ENCODE data around the gene PBX2.

DNA sequence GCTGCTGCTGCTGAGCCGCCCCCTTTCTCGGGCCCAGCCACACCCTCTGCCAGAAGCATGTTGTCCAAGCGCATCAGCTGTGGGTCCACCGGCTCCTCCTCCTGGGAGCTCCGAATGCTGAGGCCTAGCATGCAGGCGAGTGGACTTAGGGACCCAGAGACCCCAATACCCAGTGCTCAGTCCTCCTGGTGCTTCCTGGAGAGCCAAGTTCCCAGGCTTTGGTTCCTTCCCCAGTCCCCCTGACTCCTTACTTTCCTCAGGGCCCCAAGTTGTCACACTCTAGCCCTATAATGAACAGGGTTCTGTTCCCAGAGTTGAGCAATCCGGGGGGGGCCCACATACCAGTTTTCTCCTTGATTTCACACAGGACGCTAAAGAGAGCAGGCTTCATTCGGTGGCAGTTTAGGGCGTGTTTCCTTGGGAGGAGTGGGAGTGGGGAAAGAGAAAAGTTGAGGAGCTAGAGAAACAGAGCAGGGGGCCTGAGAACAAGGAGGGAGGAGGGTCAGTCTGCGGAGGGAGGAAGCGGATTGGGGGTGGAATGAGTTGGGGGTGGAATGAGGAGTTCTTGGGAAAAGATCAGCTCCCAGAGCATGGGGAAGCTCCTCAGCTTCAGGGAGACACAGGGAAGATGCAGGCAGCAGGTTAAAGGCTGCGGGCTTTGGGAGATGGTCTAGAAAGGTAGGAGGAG is 1.5 kb downstream of the PBX2 start:
- TF ChIP-seq POLR2AphosphoS5 (IDR thresholded peaks at IDR 0.05; ENCODE audit: low read depth), result no peak
- TF ChIP-seq, protein P1, sequence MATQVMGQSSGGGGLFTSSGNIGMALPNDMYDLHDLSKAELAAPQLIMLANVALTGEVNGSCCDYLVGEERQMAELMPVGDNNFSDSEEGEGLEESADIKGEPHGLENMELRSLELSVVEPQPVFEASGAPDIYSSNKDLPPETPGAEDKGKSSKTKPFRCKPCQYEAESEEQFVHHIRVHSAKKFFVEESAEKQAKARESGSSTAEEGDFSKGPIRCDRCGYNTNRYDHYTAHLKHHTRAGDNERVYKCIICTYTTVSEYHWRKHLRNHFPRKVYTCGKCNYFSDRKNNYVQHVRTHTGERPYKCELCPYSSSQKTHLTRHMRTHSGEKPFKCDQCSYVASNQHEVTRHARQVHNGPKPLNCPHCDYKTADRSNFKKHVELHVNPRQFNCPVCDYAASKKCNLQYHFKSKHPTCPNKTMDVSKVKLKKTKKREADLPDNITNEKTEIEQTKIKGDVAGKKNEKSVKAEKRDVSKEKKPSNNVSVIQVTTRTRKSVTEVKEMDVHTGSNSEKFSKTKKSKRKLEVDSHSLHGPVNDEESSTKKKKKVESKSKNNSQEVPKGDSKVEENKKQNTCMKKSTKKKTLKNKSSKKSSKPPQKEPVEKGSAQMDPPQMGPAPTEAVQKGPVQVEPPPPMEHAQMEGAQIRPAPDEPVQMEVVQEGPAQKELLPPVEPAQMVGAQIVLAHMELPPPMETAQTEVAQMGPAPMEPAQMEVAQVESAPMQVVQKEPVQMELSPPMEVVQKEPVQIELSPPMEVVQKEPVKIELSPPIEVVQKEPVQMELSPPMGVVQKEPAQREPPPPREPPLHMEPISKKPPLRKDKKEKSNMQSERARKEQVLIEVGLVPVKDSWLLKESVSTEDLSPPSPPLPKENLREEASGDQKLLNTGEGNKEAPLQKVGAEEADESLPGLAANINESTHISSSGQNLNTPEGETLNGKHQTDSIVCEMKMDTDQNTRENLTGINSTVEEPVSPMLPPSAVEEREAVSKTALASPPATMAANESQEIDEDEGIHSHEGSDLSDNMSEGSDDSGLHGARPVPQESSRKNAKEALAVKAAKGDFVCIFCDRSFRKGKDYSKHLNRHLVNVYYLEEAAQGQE (IDR thresholded peaks at IDR 0.05; ENCODE audit: insufficient replicate concordance, low read depth), result no peak
- TF ChIP-seq, protein P2, sequence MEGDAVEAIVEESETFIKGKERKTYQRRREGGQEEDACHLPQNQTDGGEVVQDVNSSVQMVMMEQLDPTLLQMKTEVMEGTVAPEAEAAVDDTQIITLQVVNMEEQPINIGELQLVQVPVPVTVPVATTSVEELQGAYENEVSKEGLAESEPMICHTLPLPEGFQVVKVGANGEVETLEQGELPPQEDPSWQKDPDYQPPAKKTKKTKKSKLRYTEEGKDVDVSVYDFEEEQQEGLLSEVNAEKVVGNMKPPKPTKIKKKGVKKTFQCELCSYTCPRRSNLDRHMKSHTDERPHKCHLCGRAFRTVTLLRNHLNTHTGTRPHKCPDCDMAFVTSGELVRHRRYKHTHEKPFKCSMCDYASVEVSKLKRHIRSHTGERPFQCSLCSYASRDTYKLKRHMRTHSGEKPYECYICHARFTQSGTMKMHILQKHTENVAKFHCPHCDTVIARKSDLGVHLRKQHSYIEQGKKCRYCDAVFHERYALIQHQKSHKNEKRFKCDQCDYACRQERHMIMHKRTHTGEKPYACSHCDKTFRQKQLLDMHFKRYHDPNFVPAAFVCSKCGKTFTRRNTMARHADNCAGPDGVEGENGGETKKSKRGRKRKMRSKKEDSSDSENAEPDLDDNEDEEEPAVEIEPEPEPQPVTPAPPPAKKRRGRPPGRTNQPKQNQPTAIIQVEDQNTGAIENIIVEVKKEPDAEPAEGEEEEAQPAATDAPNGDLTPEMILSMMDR (IDR thresholded peaks at IDR 0.05; ENCODE audit: insufficient read depth, low read length), result no peak
- no peak for TF ChIP-seq GABPA (IDR thresholded peaks at IDR 0.05; ENCODE audit: low read depth)
